ENCODE measurements around the gene ELF4.

Gene ELF4

DNA sequence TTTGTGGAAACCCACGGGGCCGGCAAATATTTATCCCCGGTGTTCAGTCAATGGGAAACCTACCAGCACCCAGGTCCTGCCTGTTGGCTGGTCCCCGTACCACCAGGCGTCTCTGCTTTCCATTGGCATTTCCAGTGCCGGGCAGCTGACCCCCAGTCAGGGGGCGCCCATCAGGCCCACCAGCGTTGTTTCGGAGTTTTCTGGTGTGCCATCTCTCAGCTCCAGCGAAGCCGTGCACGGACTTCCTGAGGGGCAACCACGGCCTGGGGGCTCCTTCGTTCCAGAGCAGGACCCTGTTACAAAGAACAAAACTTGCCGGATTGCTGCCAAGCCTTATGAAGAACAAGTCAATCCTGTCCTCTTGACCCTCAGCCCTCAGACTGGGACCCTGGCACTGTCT, 95.1 kb downstream of the ELF4 start:
- H3K4me3 ChIP-seq (ENCODE audit: low read depth, low read length), result no peak overlapping the region
- no peak overlapping the region for H3K27ac ChIP-seq (ENCODE audit: low read depth, low read length)
- no peak overlapping the region for H2AFZ ChIP-seq (ENCODE audit: low read length, unreplicated experiment)
- no peaks in the 10 kb centered on the region for H3K79me2 ChIP-seq (ENCODE audit: control insufficient read depth, insufficient read depth, low read length, unreplicated experiment)
- no peaks in the 10 kb centered on the region for H3K27me3 ChIP-seq (ENCODE audit: insufficient read depth, low read length)
- H3K36me3 ChIP-seq (ENCODE audit: insufficient read depth, low read length), result no peaks in the 10 kb centered on the region; the same call in 1 of the 2 replicates
- peaks cover 8% of the 10 kb centered on the region for H3K4me1 ChIP-seq (ENCODE audit: control insufficient read depth, insufficient read depth, low read length, unreplicated experiment)

All from ACC112 (cell line).